Astrocyte of the cerebellum (primary cell): Measurements from ENCODE around the gene TPMT.

Experiments
- DNase-seq: peaks from one replicate; pipeline ENCODE4 v3.0.0-alpha.2; 2011; ENCODE audit warnings: low read depth
- H3K4me3 ChIP-seq: 2 replicates; pipeline ENCODE4 v1.5.1; 2011; ENCODE audit warnings: mild to moderate bottlenecking, low read depth, low read length, moderate library complexity
- in situ Hi-C: cut with HindIII; loops from 2 replicates; pipeline ENCODE4 v1.10.0; 2017; ENCODE audit warnings: low sequenced_read_pairs
- TF ChIP-seq, protein P1 (sequence below): IDR thresholded peaks from 2 replicates; pipeline ENCODE4 v1.5.1; 2012; ENCODE audit warnings: low read length, low read depth, moderate library complexity, mild to moderate bottlenecking; ENCODE audit errors: missing control alignments

Gene TPMT

DNA sequence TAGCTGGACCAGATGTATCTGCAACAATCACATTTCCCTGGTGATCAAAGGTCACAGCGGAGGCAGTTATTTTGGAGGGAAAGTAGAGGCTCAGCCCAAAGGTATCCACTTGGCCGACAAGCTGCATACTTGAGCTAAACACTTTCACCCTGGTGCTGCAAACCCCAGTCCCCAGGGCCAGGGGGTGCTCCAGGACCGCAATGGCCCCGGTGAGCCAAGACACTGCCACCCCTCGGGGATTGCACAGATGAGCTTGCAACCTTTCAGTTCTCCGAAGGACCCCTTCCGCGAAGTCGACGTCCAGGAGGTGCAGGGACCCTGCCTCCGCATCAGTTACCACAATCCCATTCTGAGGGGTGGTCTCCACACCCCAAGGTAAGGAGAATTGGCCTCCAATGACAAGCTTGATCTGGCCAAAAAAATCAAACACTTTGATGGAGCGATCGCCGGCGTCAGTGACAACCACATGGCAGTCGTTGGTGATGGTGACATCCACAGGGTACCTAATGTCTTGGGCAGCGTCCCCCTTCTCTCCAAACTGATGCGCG is 33.2 kb downstream of the TPMT start:
- peak overlapping the region; percentile 42 for H3K4me3 ChIP-seq

DNA sequence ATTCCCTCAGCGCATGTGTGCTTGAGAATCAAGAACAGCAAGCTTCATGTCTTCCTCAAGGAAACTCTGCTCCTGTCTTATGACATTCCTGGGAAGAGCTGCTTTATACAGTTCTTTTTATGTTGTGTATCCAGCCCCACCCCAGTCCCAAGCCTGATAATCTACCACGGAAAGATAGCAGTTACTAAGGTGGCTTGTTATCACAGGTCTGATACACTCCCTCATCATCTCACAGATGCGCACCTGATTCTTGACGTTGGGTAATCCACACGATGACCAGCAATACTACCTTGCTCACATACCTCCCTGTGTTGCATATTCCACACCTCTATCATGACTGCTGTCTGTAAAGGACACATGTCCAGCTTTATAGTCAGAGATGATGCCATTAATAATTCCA is 35.6 kb downstream of the TPMT start:
- DNase-seq = no peak
- in situ Hi-C loops = no loop called here
- no peak overlapping the region for H3K4me3 ChIP-seq
- TF ChIP-seq, protein P1, sequence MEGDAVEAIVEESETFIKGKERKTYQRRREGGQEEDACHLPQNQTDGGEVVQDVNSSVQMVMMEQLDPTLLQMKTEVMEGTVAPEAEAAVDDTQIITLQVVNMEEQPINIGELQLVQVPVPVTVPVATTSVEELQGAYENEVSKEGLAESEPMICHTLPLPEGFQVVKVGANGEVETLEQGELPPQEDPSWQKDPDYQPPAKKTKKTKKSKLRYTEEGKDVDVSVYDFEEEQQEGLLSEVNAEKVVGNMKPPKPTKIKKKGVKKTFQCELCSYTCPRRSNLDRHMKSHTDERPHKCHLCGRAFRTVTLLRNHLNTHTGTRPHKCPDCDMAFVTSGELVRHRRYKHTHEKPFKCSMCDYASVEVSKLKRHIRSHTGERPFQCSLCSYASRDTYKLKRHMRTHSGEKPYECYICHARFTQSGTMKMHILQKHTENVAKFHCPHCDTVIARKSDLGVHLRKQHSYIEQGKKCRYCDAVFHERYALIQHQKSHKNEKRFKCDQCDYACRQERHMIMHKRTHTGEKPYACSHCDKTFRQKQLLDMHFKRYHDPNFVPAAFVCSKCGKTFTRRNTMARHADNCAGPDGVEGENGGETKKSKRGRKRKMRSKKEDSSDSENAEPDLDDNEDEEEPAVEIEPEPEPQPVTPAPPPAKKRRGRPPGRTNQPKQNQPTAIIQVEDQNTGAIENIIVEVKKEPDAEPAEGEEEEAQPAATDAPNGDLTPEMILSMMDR = no peak

More for the DNA sequence above, 33.2 kb downstream of the TPMT start:
- in situ Hi-C loops = no loop called here
- no peak for DNase-seq
- TF ChIP-seq, protein P1 = no peak

DNA sequence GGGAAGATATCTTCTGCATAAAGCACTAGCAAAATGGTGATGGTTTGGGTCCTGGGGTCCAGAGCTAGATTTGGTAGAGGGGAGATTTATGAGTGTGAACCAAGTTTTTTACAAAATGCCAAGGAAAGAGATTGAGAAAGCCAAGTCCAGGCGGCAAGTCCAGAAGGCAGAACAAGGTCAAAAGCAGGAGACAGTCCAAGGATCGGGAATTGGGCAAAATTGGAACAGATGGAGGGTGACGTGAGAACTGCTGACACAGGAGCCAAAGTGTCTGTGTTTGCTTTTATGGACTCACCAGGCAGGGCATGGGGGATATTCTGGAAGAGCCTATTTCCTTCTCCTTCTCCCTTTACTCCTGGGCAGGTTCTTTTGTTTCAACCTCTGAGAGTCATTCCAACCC is 36.5 kb downstream of the TPMT start:
- TF ChIP-seq, protein P1 = no peak
- DNase-seq = no peak
- in situ Hi-C loops = no loop called here
- H3K4me3 ChIP-seq = no peak overlapping the region

DNA sequence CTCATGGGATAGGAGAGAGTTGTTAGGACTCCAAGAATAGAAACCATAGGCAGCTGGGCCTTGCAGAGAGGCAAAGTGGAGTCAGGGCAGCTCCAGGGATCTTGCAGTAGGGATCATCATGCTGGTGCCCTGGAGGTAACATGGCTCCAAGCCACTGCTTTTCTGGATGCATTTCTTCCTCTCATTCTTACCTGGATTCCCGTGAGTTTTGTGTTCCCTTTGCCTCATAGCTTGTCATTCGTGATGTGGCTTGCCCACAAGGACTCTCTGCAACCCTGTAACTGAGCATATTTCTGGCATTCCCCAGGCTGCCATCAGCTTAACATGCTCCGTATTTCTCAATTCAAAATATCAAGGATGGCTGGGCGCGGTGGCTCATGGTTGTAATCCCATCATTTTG is 37.7 kb downstream of the TPMT start:
- in situ Hi-C loops = no loop called here
- TF ChIP-seq, protein P1 = no peak
- no peak for DNase-seq
- H3K4me3 ChIP-seq = no peak overlapping the region

DNA sequence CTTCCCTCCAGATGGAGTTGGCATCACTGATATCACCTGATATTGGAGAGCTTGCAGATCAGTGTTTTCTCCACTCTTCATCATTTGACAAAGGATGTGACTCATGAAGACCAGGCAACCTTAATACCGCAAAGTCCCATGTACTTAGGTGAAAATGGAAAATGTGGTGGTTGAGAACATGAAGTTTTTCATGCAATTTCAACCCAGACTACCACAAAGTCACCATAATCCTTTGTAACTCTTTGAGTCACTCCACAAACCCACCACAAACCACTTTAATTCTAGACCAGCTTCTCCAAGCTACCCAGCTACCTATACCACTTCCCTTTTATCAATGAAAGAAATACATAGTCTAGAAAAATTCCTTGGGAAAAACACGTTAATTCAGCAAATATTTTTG is 39.5 kb downstream of the TPMT start:
- no peak for DNase-seq
- H3K4me3 ChIP-seq = no peak overlapping the region
- in situ Hi-C loops = no loop called here
- TF ChIP-seq, protein P1 = no peak

DNA sequence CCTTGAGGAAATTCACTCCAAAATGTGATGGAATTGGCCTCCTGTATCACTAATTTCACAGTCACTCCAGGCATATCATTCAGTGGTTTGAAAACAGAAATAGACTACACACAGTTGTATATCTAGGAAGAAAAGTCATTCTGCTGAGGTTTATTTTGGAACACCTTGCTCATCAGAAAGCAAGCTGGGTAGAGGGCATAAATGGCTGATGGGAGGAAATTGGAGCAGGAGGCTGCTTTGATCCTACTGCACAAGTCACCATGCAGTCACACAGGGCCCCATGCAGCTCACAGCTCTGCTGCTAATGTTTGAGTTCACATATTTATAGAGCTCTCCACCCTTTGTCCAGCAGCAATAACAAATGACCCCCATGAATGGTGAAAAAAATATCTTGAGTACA is 44.7 kb downstream of the TPMT start:
- in situ Hi-C loops = no loop called here
- TF ChIP-seq, protein P1 = no peak
- H3K4me3 ChIP-seq = no peak overlapping the region
- DNase-seq = no peak
